ENCODE measurements around the gene TMUB2. TPM values are rescaled to one million over a fixed set of nuclear protein-coding genes. Genes with fewer than 3 reads are reported as not detected.

Gene TMUB2
- total and polyA plus RNA-seq, 2 donors (not counting 1 experiment from before 2014, with no cell fraction given), result 37.3 to 45.4 TPM

DNA sequence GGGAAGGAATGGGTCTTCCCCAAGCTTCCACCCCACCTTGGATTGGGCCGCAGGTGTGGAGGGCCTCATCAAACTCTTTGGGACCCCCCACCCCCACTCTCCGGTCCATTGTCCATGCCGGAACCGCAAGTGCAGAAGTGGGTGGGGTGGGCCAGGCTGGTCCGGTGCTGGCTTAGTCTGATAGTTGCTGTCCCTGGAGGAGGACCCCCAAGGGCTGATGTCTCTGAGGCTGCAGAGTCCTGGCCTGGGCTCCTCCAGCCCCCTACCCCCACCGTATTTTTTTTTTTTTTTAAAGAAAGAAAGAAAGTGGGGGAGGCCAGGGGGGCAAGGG, 20.0 kb downstream of the TMUB2 start:
- H3K9me3 ChIP-seq (ENCODE audit: control insufficient read depth, insufficient read depth, low read depth, low read length), result no peaks in the 10 kb centered on the region
- H3K4me3 ChIP-seq (replicated peaks in 1 of 4; ENCODE audit: control extremely low read depth in 1 of 4, insufficient read depth in 1 of 4, low read depth in 3 of 4, low read length in 4 of 4), result no peak overlapping the region
- H2AFZ ChIP-seq (ENCODE audit: low read length), result no peak overlapping the region
- H3K27ac ChIP-seq (ENCODE audit: insufficient read depth, low read length), result no peak overlapping the region
- peaks cover 29% of the 10 kb centered on the region for H3K36me3 ChIP-seq (ENCODE audit: control insufficient read depth, insufficient read depth, low read length)
- DNase-seq (ENCODE audit: low read depth in 2 of 2), result no peak
- H3K4me2 ChIP-seq (ENCODE audit: extremely low read depth, insufficient read depth, low read length), result no peak overlapping the region
- H4K20me1 ChIP-seq (ENCODE audit: control insufficient read depth, extremely low read depth, insufficient read depth, low read length), result no peaks in the 10 kb centered on the region
- no peaks in the 10 kb centered on the region for H3K27me3 ChIP-seq (ENCODE audit: control insufficient read depth, insufficient read depth, low read length)
- no peak overlapping the region for H3K9ac ChIP-seq (ENCODE audit: insufficient read depth, low read length)
- TF ChIP-seq, protein P1, sequence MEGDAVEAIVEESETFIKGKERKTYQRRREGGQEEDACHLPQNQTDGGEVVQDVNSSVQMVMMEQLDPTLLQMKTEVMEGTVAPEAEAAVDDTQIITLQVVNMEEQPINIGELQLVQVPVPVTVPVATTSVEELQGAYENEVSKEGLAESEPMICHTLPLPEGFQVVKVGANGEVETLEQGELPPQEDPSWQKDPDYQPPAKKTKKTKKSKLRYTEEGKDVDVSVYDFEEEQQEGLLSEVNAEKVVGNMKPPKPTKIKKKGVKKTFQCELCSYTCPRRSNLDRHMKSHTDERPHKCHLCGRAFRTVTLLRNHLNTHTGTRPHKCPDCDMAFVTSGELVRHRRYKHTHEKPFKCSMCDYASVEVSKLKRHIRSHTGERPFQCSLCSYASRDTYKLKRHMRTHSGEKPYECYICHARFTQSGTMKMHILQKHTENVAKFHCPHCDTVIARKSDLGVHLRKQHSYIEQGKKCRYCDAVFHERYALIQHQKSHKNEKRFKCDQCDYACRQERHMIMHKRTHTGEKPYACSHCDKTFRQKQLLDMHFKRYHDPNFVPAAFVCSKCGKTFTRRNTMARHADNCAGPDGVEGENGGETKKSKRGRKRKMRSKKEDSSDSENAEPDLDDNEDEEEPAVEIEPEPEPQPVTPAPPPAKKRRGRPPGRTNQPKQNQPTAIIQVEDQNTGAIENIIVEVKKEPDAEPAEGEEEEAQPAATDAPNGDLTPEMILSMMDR (conservative IDR thresholded peaks at IDR 0.05 in 1 of 2, IDR thresholded peaks at IDR 0.05 in 1 of 2; ENCODE audit: low read depth in 1 of 2, low read length in 2 of 2), result no peak
- no peak for TF ChIP-seq EZH2 (IDR thresholded peaks at IDR 0.05; ENCODE audit: low read length, missing control alignments)
- no peaks in the 10 kb centered on the region for H3K79me2 ChIP-seq (ENCODE audit: control insufficient read depth, insufficient read depth, low read length)
- peaks cover 42% of the 10 kb centered on the region for H3K4me1 ChIP-seq (ENCODE audit: control insufficient read depth, extremely low read depth, insufficient read depth, low read length)

DNA sequence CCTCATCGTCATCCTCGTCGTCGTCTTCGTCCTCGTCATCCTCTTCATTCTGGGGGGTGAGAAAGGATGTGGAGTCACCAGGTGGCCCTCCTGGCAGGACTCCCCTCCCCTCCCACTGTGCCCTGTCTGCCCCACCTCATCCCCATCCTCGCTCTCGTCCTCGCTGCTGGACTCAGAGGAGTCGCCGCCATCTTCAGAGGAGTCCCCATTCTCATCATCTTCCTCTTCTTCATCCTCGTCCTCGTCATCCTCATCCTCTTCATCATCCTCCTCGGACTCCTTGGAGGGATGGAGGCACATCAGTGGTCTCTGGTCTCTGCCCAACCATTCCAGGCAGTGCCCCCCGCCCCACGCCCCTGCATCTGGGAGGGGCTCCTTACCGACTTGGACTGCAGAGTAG, 20.5 kb downstream of the TMUB2 start:
- no peak for DNase-seq (ENCODE audit: low read depth in 2 of 2)
- Histone ChIP-seq H3K4me1 (ENCODE audit: control insufficient read depth, extremely low read depth, insufficient read depth, low read length) (peaks cover 41% of the 10 kb centered on the region), H3K79me2 (ENCODE audit: control insufficient read depth, insufficient read depth, low read length) (no peaks in the 10 kb centered on the region), H3K4me3 (replicated peaks in 1 of 4; ENCODE audit: control extremely low read depth in 1 of 4, insufficient read depth in 1 of 4, low read depth in 3 of 4, low read length in 4 of 4) (no peak overlapping the region), H4K20me1 (ENCODE audit: control insufficient read depth, extremely low read depth, insufficient read depth, low read length) (no peaks in the 10 kb centered on the region), H2AFZ (ENCODE audit: low read length) (no peak overlapping the region), H3K9me3 (ENCODE audit: control insufficient read depth, insufficient read depth, low read depth, low read length) (no peaks in the 10 kb centered on the region), H3K27ac (ENCODE audit: insufficient read depth, low read length) (no peak overlapping the region), H3K4me2 (ENCODE audit: extremely low read depth, insufficient read depth, low read length) (no peak overlapping the region), H3K36me3 (ENCODE audit: control insufficient read depth, insufficient read depth, low read length) (peaks cover 29% of the 10 kb centered on the region), H3K9ac (ENCODE audit: insufficient read depth, low read length) (no peak overlapping the region), H3K27me3 (ENCODE audit: control insufficient read depth, insufficient read depth, low read length) (no peaks in the 10 kb centered on the region)
- TF ChIP-seq, protein P1 (conservative IDR thresholded peaks at IDR 0.05 in 1 of 2, IDR thresholded peaks at IDR 0.05 in 1 of 2; ENCODE audit: low read depth in 1 of 2, low read length in 2 of 2), result no peak
- TF ChIP-seq EZH2 (IDR thresholded peaks at IDR 0.05; ENCODE audit: low read length, missing control alignments), result no peak

DNA sequence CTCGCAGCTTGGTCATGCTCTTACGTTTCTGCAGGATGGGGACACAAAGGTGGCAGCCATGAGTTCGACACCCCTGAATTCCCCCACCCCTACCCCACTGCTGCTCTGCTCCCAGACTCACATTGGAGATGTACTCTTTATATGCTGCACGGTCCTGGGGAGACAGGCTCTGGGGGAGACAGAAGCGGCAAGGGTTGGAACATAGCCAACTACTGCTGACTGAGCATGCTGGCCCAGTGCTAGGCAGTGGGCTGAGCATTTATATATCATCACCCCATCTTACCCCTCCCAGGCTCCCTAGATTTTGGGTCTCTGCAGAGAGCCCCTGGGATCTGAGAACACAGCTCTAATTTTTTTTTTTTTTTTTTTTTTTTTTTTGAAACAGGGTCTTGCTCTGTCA, 21.0 kb downstream of the TMUB2 start:
- Histone ChIP-seq H4K20me1 (ENCODE audit: control insufficient read depth, extremely low read depth, insufficient read depth, low read length) (no peaks in the 10 kb centered on the region), H3K4me1 (ENCODE audit: control insufficient read depth, extremely low read depth, insufficient read depth, low read length) (peaks cover 37% of the 10 kb centered on the region), H2AFZ (ENCODE audit: low read length) (no peak overlapping the region), H3K27me3 (ENCODE audit: control insufficient read depth, insufficient read depth, low read length) (no peaks in the 10 kb centered on the region), H3K4me2 (ENCODE audit: extremely low read depth, insufficient read depth, low read length) (no peak overlapping the region), H3K79me2 (ENCODE audit: control insufficient read depth, insufficient read depth, low read length) (no peaks in the 10 kb centered on the region), H3K36me3 (ENCODE audit: control insufficient read depth, insufficient read depth, low read length) (peaks cover 31% of the 10 kb centered on the region), H3K4me3 (replicated peaks in 1 of 4; ENCODE audit: control extremely low read depth in 1 of 4, insufficient read depth in 1 of 4, low read depth in 3 of 4, low read length in 4 of 4) (no peak overlapping the region), H3K9me3 (ENCODE audit: control insufficient read depth, insufficient read depth, low read depth, low read length) (no peaks in the 10 kb centered on the region), H3K9ac (ENCODE audit: insufficient read depth, low read length) (no peak overlapping the region), H3K27ac (ENCODE audit: insufficient read depth, low read length) (no peak overlapping the region)
- no peak for DNase-seq (ENCODE audit: low read depth in 2 of 2)
- TF ChIP-seq, protein P1 (conservative IDR thresholded peaks at IDR 0.05 in 1 of 2, IDR thresholded peaks at IDR 0.05 in 1 of 2; ENCODE audit: low read depth in 1 of 2, low read length in 2 of 2), result no peak
- TF ChIP-seq EZH2 (IDR thresholded peaks at IDR 0.05; ENCODE audit: low read length, missing control alignments), result no peak

Measured in fibroblast of lung (primary cell).